RWPE2 (cell line): ENCODE data around the gene YWHAG.
"Not testable (repeated sequence)": the region's sequence is repeated elsewhere in the genome, so short reads cannot be mapped to it uniquely, and the experiment has no call there.

ENCODE experiments used
- ATAC-seq: fragments of 200-7000 bp; cut with Tn5 transposase; 3 replicates; pipeline ENCODE4 v1.9.1; 2021; ENCODE audit warnings: low read depth
- DNase-seq: peaks from one replicate; pipeline ENCODE4 v3.0.0-alpha.2; 2020; ENCODE audit warnings: low spot score
- H3K27ac ChIP-seq: fragments of 450-650 bp; 2 replicates; pipeline ENCODE4 v1.5.1; 2017; ENCODE audit warnings: mild to moderate bottlenecking; ENCODE audit not compliant: poor library complexity, severe bottlenecking
- H3K27me3 ChIP-seq: fragments of 250-450 bp; sonication (Bioruptor Pico); 2 replicates; pipeline ENCODE4 v1.5.1; 2021; ENCODE audit warnings: mild to moderate bottlenecking, moderate library complexity; ENCODE audit not compliant: insufficient read depth, poor library complexity, severe bottlenecking
- H3K36me3 ChIP-seq: fragments of 250-450 bp; sonication (Bioruptor Pico); 2 replicates; pipeline ENCODE4 v1.5.1; 2020; ENCODE audit warnings: low read depth, mild to moderate bottlenecking, moderate library complexity
- H3K4me1 ChIP-seq: fragments of 250-450 bp; sonication (Bioruptor Pico); 2 replicates; pipeline ENCODE4 v1.5.1; 2021; ENCODE audit warnings: mild to moderate bottlenecking, moderate library complexity; ENCODE audit not compliant: insufficient read depth, poor library complexity, severe bottlenecking
- H3K4me3 ChIP-seq: fragments of 250-450 bp; sonication (Bioruptor Pico); 2 replicates; pipeline ENCODE4 v1.5.1; 2021; ENCODE audit warnings: mild to moderate bottlenecking, moderate library complexity; ENCODE audit not compliant: severe bottlenecking
- H3K9me3 ChIP-seq: fragments of 250-450 bp; sonication (Bioruptor Pico); 2 replicates; pipeline ENCODE4 v1.5.1; 2021; ENCODE audit warnings: mild to moderate bottlenecking, moderate library complexity; ENCODE audit not compliant: severe bottlenecking
- CTCF ChIP-seq: fragments of 450-650 bp; IDR thresholded peaks from one replicate; pipeline ENCODE4 v1.5.1; 2017; ENCODE audit warnings: mild to moderate bottlenecking, moderate library complexity; ENCODE audit not compliant: poor library complexity, severe bottlenecking

YWHAG gene

GRCh38 chr7:76291351-76292212 is 67.2 kb downstream of the YWHAG start:
- Histone ChIP-seq H3K36me3 (no peaks in the 10 kb centered on the region), H3K4me1 (peaks cover 25% of the 10 kb centered on the region), H3K4me3 (peak overlapping the region; percentile 11), H3K9me3 (no peaks in the 10 kb centered on the region), H3K27me3 (no peaks in the 10 kb centered on the region), H3K27ac (peak overlapping the region; percentile 90)
- DNase-seq (peak; percentile 86), ATAC-seq (peak; percentile 70)
- peak; percentile 97 for TF ChIP-seq CTCF

GRCh38 chr7:76290847-76291350 is 67.9 kb downstream of the YWHAG start:
- not testable (repeated sequence) for DNase-seq, H3K9me3 ChIP-seq, H3K27me3 ChIP-seq, H3K36me3 ChIP-seq, H3K4me3 ChIP-seq, ATAC-seq
- H3K4me1 ChIP-seq = peaks cover 21% of the 10 kb centered on the region
- peak overlapping the region; percentile 90 for H3K27ac ChIP-seq

GRCh38 chr7:76286842-76287403 is 71.9 kb downstream of the YWHAG start:
- ATAC-seq = no peak
- no peak overlapping the region for H3K27ac ChIP-seq
- H3K4me1 ChIP-seq = peaks cover 6% of the 10 kb centered on the region

GRCh38 chr7:76285604-76286374 is 73.0 kb downstream of the YWHAG start:
- ATAC-seq (no peak), DNase-seq (no peak)
- H3K27me3 ChIP-seq = peaks cover 8% of the 10 kb centered on the region
- TF ChIP-seq CTCF = no peak
- H3K4me3 ChIP-seq = no peak overlapping the region
- H3K36me3 ChIP-seq = no peaks in the 10 kb centered on the region
- no peaks in the 10 kb centered on the region for H3K4me1 ChIP-seq
- H3K27ac ChIP-seq = no peak overlapping the region
- no peaks in the 10 kb centered on the region for H3K9me3 ChIP-seq

More at GRCh38 chr7:76286842-76287403, 71.9 kb downstream of the YWHAG start:
- Histone ChIP-seq H3K36me3 (no peaks in the 10 kb centered on the region), H3K27me3 (peaks cover 2% of the 10 kb centered on the region), H3K9me3 (no peaks in the 10 kb centered on the region), H3K4me3 (no peak overlapping the region)
- no peak for TF ChIP-seq CTCF
- DNase-seq = no peak
